GM12801 (cell line): Measurements from ENCODE around the gene SLC22A24.

Experiments
- TF ChIP-seq, protein P1 (sequence below): IDR thresholded peaks from one replicate; pipeline ENCODE4 v1.5.1; 2011; ENCODE audit warnings: control low read depth; ENCODE audit not compliant: insufficient read length; ENCODE audit errors: extremely low read depth

The SLC22A24 gene, protein sequence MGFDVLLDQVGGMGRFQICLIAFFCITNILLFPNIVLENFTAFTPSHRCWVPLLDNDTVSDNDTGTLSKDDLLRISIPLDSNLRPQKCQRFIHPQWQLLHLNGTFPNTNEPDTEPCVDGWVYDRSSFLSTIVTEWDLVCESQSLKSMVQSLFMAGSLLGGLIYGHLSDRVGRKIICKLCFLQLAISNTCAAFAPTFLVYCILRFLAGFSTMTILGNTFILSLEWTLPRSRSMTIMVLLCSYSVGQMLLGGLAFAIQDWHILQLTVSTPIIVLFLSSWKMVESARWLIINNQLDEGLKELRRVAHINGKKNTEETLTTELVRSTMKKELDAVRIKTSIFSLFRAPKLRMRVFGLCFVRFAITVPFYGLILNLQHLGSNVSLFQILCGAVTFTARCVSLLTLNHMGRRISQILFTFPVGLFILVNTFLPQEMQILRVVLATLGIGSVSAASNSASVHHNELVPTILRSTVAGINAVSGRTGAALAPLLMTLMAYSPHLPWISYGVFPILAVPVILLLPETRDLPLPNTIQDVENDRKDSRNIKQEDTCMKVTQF

DNA sequence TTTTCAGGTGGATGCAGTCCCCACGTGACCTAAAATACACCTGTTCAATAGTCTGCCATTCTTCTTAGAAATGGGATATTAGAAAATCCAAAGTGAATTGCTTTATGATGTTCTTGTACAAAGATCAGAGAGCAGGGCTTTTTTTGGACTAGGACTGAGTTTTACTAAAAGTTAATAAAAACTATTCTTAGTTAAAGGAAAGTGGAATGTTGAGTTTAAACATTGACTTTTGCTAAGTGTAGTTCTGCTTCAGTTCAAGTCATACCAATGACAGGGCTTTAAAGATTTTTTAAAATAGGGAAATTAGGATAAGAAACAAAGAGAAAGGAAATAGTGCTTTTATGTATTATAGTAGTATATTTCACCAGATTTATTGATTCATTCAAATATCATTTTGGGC is at the start of gene SLC22A24:
SLC22A24 (minus strand) TSS at position 101 of the 400 bp plus-strand sequence. CDS start 442 bp downstream, outside the sequence.
- TF ChIP-seq, protein P1, sequence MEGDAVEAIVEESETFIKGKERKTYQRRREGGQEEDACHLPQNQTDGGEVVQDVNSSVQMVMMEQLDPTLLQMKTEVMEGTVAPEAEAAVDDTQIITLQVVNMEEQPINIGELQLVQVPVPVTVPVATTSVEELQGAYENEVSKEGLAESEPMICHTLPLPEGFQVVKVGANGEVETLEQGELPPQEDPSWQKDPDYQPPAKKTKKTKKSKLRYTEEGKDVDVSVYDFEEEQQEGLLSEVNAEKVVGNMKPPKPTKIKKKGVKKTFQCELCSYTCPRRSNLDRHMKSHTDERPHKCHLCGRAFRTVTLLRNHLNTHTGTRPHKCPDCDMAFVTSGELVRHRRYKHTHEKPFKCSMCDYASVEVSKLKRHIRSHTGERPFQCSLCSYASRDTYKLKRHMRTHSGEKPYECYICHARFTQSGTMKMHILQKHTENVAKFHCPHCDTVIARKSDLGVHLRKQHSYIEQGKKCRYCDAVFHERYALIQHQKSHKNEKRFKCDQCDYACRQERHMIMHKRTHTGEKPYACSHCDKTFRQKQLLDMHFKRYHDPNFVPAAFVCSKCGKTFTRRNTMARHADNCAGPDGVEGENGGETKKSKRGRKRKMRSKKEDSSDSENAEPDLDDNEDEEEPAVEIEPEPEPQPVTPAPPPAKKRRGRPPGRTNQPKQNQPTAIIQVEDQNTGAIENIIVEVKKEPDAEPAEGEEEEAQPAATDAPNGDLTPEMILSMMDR: no peak

DNA sequence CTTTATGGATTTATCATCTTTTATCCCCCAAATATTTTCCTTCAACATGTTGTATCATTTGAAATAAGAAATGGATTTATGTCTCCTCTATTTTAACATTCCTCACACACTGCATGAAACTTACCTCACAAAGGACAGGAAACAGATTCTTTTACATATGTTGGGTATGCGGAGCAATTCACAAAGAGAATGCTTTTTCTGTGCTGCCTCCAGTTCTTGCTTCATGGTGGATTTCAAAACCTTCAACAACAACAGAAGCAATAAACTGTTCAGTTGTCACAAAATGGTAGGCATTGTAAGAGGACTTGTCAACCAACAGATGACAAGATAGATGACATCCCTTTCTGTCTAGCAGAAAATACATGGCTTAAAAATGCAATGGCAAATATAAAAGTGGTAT is 36.5 kb upstream of the SLC22A24 start:
- TF ChIP-seq, protein P1: no peak

DNA sequence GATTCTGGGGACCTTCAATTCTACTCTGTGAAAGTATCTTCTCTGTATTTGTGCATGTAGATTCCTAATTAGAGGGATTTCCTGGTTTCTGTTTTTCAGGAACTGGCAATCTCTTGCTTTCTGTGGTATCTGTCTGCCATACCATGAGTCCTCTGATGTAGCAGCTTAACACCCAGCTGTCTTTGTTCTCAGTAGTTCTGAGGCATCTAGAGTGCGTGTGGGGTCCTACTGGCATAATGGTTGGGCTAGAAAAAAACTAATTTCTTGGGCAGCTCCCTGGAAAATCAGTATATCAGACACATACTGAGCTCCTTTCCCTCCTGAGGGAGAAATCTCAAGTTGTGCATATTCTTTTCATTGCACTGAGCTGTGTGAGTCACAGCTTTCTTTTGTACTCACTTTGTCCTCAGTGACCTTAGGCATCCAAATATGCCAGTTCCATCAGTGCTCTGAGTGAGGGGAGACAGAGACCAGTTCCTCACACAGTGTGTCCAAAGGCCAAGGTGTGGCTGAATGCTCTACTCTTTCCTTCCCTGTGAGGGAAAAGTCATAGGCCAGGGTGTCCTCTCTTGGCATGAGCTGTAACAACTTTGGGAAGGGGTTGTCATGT is 35.5 kb upstream of the SLC22A24 start:
- TF ChIP-seq, protein P1: no peak

DNA sequence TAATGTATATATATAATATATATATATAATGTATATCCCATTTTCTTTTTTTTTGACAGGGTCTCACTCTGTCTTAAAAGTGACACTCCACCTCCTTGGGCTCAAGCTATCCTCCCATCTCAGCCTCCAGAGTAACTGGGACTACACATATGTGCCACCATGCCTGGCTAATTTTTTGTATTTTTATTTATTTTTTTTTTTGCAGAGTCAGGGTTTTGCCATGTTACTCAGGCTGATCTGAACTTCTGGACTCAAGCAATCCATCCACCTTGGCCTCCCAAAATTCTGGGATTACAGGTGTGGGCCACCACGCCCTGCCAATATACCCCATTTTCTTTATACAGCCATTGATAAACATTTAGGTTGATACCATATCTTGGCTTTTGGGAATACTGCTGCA is 33.9 kb upstream of the SLC22A24 start:
- TF ChIP-seq, protein P1: no peak

DNA sequence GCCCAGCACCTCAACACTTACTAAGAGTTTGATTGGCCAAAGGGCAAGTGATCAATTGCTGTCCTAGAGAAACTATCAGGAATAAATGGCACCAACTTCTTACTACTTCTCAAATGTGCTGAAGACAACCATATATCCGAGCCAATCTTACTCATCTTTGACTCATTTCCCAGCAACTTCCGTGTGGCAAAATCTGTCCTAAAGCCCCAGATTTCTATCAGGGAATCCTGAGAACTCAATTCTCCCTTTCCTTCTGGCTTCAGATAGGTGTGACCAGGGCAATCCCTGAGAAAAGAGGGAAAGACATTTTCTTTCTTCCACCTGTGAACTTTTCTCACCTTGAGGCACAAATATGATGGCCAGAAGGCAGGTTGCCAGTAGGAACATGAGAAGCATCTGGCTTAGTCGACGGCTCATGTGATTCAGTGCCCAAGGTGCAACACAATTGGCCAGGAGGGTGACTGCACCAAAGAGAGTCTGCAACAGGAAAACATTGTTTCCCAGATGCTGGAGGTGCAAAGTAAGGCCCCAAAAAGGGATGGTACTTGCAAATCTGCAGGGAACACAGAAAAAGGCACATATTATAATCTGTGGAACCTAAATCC is 21.8 kb upstream of the SLC22A24 start:
- TF ChIP-seq, protein P1: no peak

DNA sequence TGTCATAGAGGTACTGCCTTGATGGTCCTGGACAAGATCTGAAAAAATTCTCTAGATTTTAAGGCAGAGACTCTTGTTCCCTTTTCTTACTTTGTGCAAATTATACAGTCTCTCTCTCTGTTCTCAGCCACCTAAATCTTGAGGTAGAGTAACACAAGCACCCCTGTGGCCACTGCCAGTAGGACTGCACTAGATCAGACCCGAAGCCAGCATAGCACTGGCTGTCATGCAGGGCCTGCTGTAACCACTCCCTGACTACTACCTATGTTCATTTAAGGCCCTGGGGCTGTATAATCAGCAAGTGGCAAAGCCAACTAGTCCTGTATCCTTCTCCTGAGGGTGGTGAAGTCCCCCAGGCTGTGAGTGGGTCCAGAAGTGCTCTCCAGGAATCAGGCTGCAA is 11.8 kb upstream of the SLC22A24 start:
- TF ChIP-seq, protein P1: no peak

DNA sequence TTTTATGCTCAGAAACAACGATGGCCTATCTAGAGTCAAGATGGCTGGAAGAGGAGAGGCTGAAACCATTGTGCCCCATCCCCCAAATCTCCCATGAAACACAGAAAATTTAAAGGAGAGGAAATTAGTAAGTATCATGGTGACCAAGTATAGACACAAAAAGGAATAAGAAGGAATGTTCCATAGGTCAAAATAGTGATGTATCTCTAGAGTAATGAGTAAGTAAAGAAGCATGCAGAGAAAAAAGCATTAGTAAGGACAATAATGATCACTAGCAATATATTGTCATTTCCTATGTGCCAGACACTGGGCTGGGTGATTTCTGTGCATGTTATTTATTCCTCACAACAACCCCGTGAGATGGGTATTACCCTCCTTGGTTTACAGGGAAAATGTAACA is 2.6 kb upstream of the SLC22A24 start:
- TF ChIP-seq, protein P1: no peak
